Forelimb muscle (tissue), 1 donor: ENCODE measurements around the gene ERBB4. TPM values are rescaled to one million over a fixed set of nuclear protein-coding genes. Genes with fewer than 3 reads are reported as not detected.

Experiments used
- DNase-seq: peaks from one replicate; pipeline ENCODE4 v3.0.0-alpha.2; 2013; ENCODE audit warnings: low read depth
- polyA plus RNA-seq: library from polyadenylated mRNA; unstranded; fragments of 120-200 nt; gene quantifications from one replicate; pipeline ENCODE4 v1.2.1, GENCODE V29; 2013; ENCODE audit not compliant: insufficient read length

ERBB4 gene
- polyA plus RNA-seq, 1 donor: 8.8 TPM

- no peak for DNase-seq
These were observed 455.1 kb downstream of the ERBB4 start for GRCh38 chr2:212083492-212083891.

GRCh38 chr2:212078103-212078502 is 460.5 kb downstream of the ERBB4 start:
- DNase-seq: no peak

- DNase-seq: no peak
These were observed 462.1 kb downstream of the ERBB4 start for GRCh38 chr2:212076456-212076855.

GRCh38 chr2:212073360-212073759 is 465.2 kb downstream of the ERBB4 start:
- DNase-seq: no peak

- DNase-seq: no peak
These were observed 472.1 kb downstream of the ERBB4 start for GRCh38 chr2:212066546-212066945.

- no peak for DNase-seq
These were observed 474.3 kb downstream of the ERBB4 start for GRCh38 chr2:212064318-212064717.

- no peak for DNase-seq
These were observed 486.0 kb downstream of the ERBB4 start for GRCh38 chr2:212052412-212053159.

- no peak for DNase-seq
These were observed 487.7 kb downstream of the ERBB4 start for GRCh38 chr2:212050871-212051270.

- DNase-seq: no peak
These were observed 496.0 kb downstream of the ERBB4 start for GRCh38 chr2:212042562-212042961.

GRCh38 chr2:212037062-212037461 is 501.5 kb downstream of the ERBB4 start:
- DNase-seq: no peak

- DNase-seq: no peak
These were observed 503.6 kb downstream of the ERBB4 start for GRCh38 chr2:212034841-212035585.

- DNase-seq: no peak
These were observed 504.7 kb downstream of the ERBB4 start for GRCh38 chr2:212033888-212034287.

GRCh38 chr2:212032536-212033219 is 505.9 kb downstream of the ERBB4 start:
- DNase-seq: no peak

GRCh38 chr2:212032032-212032431 is 506.6 kb downstream of the ERBB4 start:
- no peak for DNase-seq

GRCh38 chr2:212030709-212031108 is 507.9 kb downstream of the ERBB4 start:
- no peak for DNase-seq

GRCh38 chr2:212028798-212029394 is 509.7 kb downstream of the ERBB4 start:
- no peak for DNase-seq

GRCh38 chr2:212027681-212028628 is 510.6 kb downstream of the ERBB4 start:
- DNase-seq: no peak

- no peak for DNase-seq
These were observed 514.6 kb downstream of the ERBB4 start for GRCh38 chr2:212024040-212024439.

GRCh38 chr2:212022966-212023365 is 515.6 kb downstream of the ERBB4 start:
- no peak for DNase-seq

- DNase-seq: no peak
These were observed 516.7 kb downstream of the ERBB4 start for GRCh38 chr2:212021947-212022346.

- DNase-seq: no peak
These were observed 523.0 kb downstream of the ERBB4 start for GRCh38 chr2:212015588-212015987.
